NCI-H774 (cell line): ENCODE results near the gene SOBP.

ENCODE experiments used
- DNase-seq: peaks from one replicate; lab custom pipeline; 2025; lab: John Stamatoyannopoulos, UW

Gene SOBP

GRCh38 chr6:107523054-107523791 is 33.3 kb downstream of the SOBP start:
- DNase-seq = no peak

- no peak for DNase-seq
Measured at GRCh38 chr6:107523794-107524193, 33.9 kb downstream of the SOBP start.

GRCh38 chr6:107524626-107525025 is 34.7 kb downstream of the SOBP start:
- DNase-seq = no peak

DNA sequence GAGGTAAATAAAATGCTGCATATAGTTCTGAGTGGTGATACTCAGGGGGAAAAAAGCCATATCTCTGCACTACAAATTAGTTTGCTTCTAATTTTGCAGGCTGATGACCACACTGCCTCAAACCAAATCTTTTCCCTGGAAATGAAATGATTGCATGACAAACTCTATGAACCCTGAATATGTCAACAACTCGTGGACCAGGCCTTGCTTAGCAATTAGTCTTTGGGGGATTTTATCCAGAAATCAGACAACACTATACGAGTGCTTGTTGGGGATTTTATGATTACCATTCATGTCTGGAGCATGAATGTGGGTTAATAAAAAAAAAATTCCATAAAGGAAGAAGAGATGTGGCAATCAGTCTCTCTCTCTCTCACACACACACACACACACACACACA is 42.0 kb downstream of the SOBP start:
- DNase-seq = no peak

DNA sequence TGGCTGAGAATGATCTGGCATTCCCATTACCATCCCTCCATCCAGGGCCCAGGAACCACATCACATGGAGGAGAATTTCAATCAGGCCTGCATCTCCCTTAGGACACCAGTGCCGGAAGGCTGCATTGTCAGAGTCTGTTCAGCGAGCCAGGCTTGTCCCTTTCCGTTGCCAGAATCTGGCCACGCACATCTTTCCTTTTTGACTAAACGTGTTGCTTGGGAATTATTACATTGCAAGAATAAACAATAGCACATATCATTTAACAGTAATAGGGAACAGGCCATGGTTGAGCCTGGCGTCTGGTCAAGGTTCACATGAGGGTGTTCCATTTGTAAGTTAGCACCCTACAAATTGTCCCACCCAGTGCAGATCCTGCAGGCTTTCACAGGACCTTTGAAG is 42.8 kb downstream of the SOBP start:
- no peak for DNase-seq

GRCh38 chr6:107533415-107534059 is 43.6 kb downstream of the SOBP start:
- no peak for DNase-seq

- no peak for DNase-seq
Measured at GRCh38 chr6:107534571-107535141, 44.7 kb downstream of the SOBP start.

DNA sequence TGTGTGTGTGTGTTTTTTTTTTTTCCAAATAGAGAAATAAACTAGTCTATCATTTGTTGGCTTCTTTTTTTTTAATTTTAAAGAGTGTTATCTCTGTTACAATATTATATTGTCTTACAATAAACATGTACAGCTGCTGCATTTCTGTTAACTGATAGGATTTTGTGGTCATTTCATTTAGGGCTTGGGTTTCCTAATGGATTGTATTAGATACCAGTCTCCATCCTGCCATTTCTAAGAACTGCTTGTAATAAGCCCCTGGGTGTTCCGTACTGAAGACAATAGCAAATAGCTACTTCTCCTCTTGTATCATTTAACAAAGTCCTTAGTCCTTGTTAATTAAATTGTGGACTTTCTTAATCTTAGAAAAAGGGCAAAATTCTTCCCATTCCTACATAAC is 45.7 kb downstream of the SOBP start:
- no peak for DNase-seq

GRCh38 chr6:107536180-107536961 is 46.5 kb downstream of the SOBP start:
- no peak for DNase-seq

DNA sequence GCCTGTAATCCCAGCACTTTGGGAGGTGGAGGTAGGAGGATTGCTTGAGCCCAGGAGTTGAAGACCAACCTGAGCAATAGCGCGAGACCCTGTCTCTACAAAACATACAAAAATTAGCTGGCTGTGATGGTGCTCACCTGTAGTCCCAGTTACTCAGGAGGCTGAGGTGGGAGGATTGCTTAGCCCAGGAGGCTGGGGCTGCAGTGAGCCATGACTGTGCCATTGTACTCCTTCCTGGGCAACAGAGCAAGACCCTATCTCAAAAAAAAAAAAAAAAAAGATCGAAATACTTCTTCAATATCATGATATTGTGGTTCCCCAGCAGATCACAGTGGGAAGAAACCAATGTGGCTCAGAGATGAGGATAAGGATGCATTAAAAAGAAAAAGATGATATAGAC is 47.6 kb downstream of the SOBP start:
- DNase-seq = no peak

DNA sequence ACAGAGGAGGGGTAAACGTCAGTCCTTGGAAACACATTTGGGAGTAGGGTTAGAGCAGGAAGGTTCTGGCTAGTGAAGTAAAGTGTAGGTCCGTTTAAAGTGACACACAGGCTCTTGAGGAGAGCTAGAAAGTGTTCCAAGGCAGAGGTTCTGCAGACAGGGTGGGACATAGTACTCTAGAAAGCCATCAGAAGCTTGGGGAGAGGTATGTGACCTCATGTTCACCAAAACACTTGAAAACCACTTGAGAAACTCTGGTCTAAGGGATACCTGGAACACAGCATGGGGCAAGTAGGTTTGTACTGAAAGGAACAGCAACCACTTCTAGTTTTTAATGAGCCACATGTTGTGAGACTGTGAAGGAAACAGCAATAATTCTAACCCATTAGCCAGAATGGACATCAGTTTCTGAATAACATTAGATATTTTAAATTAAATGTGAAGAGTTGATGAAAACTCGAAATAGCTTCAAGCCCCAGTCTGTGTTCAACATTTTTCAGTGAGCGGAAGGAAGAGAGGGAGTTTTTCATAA is 49.0 kb downstream of the SOBP start:
- no peak for DNase-seq

GRCh38 chr6:107539409-107539808 is 49.5 kb downstream of the SOBP start:
- peak; percentile 72 for DNase-seq

DNA sequence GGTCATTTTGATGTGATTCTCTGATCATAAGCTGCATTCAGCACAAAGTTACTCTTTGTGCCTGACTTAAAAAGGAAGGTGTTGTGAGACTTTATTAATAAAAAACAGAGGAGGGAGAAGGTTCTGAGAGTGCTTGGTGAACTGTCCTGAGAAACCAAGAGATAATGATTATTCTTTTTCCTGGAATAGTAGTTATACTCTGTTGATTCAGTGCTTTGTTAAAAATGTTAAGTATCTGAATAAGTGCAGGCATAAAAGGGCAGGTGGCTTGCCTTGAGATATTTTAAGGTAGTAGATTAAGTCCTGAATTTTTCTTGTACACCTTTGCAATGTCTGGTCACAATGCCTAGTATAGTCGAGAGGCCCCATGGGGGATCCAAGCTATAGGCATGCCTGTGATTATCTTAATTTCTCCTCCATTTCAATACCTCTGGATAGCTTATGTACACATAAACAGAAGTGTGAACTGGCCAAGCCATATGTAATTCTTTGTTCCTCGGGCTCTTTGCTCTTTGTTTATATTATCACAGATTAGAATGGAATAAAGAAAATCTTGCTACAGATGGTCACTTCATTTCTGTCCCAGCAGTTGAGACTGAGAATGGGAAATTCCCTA is 50.0 kb downstream of the SOBP start:
- DNase-seq = peak; percentile 53

GRCh38 chr6:107540465-107540857 is 50.5 kb downstream of the SOBP start:
- peak; percentile 53 for DNase-seq

GRCh38 chr6:107542192-107542668 is 52.3 kb downstream of the SOBP start:
- DNase-seq = no peak

GRCh38 chr6:107543088-107543487 is 53.2 kb downstream of the SOBP start:
- DNase-seq = no peak

DNA sequence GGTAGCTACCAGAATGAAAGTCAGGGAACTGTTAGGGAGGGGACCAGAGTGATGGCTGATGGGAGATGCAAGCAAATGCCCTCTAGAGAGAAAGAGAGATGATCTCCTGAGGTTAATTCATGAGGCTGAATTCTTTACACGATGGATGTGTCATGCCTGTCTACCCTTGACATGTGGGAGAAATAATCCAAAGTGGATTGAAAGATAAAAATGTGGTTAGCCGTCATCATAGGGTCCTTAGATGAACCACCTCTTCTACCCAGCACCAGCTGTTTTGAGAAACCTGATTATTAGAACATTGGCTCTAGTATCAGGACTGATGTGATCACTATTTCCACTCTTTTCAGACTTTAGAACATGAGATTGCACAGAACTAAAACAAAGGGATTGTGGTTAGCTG is 53.6 kb downstream of the SOBP start:
- no peak for DNase-seq

GRCh38 chr6:107545763-107546162 is 55.8 kb downstream of the SOBP start:
- DNase-seq = no peak

- no peak for DNase-seq
Measured at GRCh38 chr6:107546691-107547450, 57.0 kb downstream of the SOBP start.

DNA sequence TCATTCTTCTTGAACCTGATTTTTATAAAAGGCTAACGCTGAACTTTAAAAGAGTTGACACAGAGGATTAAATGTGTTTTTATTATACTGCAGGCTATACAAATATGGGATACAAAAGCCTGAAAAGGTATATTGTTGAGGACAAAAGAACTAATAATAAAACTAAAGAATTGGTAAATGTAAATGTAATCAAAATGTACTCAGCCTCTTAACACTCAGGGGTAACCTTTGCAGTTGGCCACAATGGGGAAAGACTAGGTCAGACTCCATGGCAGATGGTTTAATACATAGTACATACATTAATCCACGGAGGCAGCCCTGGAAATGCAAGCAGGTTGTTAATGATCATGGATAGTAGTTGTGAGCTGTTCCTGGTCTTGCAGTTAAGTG is 57.5 kb downstream of the SOBP start:
- peak; percentile 26 for DNase-seq

DNA sequence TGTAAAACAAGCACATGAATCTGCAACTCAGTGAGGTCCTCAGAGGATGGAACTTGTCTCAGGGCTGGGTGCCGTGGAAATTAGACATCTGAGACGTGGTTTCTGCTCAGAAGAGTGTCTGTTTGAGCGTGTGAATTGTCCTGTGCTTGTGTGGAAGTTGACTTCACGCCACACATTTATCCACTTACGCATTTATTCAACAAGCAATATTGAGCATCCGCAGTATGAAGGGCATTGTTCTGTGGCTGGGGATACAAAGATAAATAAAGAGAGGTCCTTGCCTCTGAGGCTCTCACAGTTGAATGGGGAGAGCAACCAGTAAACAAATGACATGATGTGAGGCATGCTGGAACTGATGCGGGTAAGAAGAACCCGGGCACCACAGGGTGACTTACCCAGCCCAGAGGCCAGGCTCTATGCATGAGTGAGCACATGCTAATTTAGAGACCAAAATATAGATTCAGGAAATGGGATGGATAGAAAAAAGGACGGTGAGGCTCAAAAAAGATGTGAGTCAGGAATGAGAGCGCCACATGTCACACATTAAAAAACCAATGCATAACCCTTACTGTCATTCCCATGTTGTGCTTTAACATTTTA is 60.4 kb downstream of the SOBP start:
- DNase-seq = no peak
